NCI-H1436 treated with DMSO at 0.1 percent for 48 hours (cell line): ENCODE measurements around the gene THSD8.
A peak's percentile ranks its signal among the peaks of the same experiment; 100 is the strongest.
"Not testable (repeated sequence)": the region's sequence is repeated elsewhere in the genome, so short reads cannot be mapped to it uniquely, and the experiment has no call there.

Experiments used
- DNase-seq: peaks from one replicate; lab custom pipeline; 2025; lab: John Stamatoyannopoulos, UW

THSD8 gene

DNA sequence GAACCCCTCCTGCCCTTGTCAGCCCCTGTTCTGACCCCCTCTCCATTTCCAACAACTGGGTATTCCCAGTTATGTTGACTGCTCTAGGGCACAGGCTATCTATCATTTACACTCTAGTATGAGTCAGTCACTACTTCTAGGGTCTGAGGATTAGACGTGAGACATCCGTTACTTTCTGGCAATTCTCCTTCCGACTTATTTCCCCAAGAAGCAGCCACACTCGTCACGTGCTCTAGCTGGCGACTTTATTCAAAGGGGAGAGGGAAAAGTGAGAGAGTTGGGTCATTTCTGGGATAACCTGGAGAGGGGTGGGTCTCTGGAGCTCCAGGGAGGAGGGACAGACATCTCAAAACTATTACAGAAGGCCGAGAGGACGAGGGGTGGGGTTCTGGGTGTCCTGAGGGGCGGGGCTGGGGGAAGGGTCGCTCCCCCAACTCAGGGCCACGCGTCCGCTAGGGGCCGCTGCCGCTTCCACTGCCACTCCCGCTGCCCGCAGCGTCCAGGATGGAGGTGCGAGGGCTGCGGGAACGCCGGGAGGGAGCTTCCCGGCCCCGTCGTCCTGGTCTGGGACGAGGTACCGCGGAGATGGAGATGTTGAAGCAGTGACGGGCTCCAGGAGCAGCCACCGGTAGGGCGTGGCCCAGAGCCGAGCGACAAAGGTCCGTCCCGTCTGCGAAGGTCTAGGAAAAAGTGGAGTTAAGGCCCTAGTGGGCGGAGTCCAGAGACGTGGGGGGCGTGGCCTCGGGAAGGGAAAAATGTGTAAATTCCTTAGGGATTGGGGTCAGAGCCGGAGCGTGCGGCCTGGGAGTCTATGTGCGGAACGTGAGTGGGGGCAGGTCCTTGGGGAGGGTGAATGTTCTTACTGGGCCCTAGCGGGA, 23.6 kb downstream of the THSD8 start:
- DNase-seq, result no peak

DNA sequence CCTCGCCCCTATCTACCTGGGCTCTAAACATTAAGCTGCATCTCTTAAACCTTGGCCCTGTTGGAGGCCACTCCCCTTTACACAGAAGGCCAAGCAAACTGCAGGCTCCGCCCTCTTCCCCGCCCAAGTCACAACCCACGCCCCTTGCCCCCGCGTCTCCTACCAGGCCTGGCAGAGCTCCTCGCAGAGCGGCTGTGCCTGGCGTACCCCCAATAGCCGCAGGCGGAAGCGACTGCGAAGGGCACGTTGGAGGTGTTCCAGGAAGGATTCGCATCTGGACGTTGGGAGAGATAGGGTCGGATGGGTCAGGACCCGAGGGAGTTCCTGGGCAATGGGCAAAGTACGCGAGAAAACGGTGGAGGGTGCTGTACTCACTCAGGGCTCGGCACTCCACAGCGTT, 26.6 kb downstream of the THSD8 start:
- peak; percentile 55 for DNase-seq

DNA sequence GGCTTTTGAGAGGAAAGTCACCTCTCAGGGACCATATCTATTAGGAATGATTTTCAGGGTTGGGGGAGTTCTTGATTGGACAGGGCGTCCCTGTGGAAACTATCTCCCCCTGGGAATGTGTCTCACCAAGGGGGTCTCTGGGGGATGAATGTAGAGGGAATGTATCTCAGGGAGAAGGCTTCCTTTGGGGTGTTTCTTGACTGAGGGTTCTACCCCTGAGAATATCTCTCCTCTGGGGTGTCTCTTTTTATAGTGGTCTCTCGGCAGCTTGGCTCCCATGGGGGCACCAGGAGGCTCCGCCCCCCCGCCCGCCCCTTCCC, 31.5 kb downstream of the THSD8 start:
- DNase-seq, result peak; percentile 45

DNA sequence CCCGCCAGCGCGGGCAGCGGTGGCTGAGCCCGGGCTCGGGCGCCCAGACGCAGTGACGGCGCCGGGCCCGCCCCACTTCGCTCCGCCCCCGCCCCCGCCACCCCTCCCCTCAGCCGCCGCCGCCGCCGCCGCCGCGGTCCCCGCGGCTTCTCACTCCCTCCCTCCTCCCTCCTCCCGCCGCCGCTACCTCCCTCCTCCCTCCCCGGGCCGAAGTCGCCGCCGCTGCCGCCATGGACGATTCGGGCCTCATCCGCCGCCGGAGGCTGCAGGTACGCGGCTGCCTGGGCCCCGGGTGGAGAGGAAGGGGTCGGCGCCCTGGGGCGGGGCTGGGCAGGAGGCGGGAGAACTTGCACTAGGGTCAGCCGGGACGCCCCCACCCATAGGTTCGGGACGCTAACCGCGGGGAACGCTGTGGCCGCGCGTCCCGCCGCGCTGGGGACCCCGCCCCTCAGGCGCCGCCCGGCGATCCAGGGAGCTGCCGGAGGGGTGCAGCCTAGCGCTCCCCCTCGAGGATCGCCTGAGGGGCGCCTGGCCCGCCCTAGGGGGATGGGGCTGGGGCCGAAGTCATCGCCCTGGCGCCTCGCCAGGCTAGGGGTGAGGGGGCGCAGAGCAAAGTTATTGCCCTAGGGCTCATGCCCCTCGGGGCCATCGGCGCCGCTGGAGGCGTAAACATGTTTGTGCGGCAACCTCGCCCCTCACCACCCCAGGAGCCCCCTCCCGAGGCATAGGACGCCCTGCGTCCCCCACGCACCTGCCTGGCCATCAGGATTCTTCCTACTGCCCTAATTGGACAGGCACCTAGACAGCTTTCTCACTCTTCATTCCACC, 32.1 kb downstream of the THSD8 start:
- no peak for DNase-seq

DNA sequence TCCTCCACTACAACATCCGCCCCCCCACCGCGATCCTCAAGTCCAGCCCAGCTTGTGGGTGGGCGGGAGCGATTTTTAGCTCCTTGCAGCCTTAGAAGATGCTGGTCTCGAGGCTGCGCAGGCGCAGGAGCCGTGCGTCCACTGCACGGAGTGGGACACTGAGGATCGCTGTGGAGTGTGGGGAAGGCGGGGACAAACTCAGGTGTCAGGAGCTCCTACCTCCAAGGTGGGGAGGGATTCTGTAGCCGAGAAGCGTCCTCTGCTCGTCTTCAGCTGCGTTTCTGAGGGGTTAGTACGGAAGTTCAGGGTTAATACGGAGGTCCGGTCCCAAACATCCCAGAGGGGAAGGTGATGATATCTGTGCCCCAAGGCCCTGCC, 32.7 kb downstream of the THSD8 start, which contains the start of gene RTBDN:
Gene RTBDN (minus strand): TSS at position 14 of the 378 bp plus-strand sequence. CDS start 4,600 bp downstream, outside the sequence.
- DNase-seq, result no peak

DNA sequence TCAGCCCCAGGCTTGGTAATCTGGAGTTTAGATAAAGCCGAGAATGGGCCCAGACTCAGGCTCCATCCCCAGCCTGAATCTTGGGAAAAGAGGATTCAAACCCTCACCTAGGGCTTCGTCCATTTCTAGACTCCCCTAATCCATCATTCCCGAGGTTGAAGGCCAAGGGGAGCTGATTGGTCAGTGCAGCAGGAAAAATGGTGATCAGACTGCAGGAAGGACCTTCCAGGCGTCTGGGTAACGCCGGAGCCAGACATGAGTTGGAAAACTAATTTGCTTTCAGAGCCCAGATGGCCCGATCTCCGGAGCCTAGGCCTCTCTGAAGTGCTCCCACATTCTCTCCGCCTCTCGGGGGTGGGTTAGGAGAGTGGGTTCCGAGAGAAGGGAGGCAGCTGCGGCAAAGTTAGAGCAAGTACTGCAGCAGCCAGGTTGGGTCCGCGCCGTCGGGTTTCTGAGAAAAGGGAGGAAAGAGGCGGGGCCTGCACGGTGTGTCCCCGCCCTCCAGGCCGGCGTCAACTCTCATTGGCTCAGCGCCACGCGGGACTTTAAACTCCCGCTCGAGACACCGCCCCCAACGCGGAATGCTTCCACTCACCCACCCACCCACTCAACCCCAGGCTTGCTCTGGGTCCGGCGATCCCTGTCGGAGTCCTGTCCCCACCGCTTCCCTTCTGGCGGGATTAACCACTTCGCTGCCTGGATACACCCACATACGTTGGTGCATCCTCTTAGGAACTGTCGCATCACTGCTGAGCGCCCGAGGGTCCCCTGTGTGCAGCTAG, 33.3 kb downstream of the THSD8 start:
- no peak for DNase-seq

DNA sequence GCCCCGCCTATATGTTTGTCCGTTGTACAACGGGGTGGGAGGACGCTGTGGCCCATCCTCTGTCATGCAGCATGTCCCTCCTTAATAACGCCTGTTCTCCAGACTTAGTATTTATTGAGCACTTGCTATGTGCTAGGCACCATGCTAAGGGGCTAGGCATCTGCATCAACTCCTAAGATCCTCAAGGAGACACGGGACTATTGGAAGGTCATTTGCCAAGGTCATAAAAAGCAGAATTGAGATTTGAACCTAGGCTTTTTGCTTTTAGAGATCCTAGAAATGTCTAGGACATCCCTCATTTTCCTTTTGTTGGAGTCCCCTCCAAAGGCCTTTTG, 34.6 kb downstream of the THSD8 start:
- no peak for DNase-seq

DNA sequence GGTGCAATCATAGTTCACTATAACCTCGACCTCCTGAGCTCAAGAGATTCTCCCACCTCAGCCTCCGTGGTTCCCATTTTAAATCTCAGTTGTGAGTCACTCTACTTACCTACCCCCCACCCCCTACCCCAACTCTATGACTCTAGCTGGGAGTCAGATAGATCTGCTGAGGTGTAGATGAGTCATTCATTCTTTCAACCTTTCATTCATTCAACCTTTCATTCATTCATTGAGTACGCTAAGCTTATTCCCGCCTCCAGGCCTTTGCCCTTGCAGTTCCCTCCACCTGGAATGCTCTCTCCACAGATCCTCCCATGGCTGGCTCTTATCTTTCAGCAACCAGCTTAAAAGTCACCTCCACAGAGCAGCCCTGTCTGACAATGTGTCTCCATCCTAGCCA, 35.4 kb downstream of the THSD8 start:
- DNase-seq, result no peak

DNA sequence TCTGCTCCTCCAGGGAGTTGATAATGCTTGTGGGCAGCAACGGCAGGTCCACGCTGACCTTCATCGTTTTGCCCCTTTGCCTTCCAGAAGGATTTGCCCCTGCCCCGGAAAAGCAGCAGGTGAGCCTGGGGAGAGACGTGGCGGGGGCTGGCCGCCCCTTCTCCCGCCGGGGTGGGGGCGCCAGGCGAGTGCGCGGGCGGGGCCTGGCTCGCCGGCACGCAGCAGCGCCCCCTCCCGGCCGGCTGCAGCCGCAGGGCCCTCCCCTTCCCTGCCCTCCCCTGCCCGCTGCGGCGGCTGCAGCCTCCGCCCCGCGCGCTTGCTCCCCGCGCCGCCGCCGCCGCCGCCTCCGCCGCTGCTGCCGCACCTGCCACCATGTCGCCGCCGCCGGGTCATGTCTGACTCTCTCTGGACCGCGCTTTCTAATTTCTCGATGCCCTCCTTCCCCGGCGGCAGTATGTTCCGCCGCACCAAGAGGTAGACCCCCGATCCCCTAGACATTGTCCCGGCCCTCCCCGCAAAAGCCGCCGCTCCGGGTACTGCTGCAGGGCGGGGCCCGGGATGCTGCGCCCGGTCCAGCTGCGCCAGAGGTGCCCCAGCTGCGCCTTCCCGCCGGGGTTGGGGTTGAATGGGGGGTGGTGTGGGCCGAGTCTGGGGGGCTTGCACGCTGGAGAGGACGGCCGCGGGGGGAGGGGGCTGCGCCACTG, 36.5 kb downstream of the THSD8 start, which contains the start of gene MAST1:
Gene MAST1 (plus strand): TSS at position 334 of the 704 bp plus-strand sequence. CDS start 58 bp downstream, at position 392.
- DNase-seq, result no peak

DNA sequence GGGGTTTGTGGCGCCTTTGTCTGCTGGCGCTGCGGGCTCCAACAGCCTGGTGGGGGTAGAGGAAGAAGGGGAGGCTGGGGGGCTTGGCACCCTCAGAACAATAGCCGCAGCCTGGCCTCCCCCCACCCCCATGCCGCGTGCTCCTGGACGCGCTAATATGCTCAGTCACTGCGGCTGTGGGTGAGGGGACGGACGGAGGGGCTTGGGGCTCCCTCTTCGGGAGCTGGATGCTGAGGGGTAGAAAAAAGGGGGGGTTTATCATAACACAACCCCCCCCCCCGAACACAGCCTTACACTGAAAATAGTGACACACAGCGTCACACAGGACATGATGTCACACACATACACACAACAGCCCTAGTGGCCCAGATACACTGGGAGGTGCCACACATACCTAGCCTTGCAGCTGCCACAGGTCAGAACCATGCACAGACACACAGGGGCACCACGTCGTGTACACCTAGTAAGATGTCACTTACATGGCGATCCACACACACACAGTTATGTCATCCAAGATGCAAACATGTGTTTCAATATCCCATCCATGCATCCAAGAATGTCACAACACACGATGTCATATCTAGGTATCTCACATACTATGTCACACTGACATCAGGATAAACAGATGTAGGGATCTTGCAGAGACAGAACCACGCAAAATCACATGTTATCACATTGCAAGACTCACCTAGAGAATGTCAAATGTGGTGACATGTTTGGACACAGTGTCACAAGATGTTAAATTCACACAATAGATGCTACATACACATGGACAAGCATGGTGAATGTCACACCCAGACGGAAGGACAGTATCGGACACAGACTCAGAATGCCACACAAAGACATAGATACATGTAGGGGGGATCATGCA, 37.3 kb downstream of the THSD8 start:
- DNase-seq, result no peak

DNA sequence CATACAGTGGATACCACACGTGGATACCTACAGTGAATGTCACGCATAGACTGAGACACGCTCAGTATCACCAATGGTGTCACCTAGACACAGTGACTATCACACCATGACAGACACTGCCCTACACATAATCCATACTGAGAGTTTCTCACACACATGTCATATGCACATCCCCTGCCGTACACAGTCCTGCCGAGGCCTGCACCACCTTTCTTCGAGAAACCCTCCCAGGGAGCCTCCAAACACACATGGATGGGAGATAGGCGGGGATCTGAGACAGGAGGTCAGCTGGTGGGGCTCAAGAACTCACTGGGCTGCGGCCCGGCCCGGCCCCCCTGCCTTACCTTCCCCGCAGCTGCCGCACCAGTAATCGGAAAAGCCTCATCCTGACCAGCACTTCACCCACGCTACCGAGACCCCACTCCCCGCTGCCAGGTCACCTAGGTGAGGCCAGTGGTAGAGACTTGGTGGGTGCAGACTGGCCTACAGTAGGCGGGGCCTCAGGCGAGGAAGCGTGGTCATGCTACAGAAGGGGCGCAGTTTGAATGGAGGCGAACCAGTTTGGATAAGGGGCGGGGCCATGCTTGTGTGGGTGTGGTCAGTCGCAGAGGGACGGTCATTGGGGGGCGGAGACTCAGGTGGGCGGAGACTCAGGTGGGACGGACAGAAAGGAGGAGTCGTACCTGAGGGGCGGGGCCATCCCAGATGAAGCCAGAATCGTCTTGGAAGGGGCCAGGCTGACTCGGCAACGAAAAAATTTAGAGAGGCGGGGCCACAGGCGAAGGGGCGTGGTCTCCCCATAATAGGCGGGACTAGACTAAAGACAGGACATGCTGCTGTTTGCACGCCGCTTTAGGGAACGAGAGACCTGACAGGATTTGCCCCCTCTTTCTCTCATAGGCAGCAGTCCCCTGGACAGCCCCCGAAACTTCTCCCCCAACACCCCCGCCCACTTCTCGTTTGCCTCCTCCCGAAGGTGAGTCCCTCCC, 38.5 kb downstream of the THSD8 start:
- DNase-seq, result no peak

DNA sequence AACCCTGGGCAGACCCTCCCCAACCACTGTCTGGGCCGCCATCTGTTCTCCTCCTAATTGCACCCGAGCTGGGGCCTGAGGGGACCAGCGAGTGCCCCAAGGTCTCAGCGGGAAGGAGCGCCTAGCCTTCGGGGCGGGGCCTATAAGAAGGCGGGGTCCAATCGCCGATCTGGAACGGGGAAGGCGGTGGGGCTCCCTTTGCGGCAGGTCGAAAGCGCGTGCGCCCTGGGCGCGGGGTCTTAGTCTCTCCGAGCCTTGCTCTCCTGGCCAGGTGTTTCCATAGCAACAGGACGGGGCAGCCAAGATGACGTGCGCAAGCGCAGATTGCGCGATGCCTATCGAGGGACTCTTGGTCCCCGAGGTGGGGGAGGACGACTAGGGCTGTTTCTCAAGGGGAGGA, 39.2 kb downstream of the THSD8 start:
- DNase-seq, result no peak

DNA sequence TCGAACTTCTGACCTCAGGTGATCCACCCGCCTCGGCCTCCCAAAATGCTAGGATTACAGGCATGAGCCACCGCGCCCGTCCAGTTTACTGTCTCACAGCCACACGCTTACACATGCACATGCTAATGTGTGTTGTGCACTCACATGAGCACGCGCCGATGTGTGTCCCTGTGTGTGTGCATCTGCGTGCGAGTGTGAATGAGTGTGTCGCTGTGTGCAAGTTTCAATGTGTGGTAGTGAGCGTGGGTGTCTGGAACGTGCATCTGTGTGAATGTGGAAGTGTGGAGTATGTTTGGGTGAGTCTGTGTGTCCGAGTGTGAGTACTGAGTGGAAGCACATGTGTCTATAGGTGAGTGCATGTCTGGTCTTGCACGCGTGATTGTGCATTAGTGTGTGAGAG, 40.6 kb downstream of the THSD8 start:
- DNase-seq, result no peak

DNA sequence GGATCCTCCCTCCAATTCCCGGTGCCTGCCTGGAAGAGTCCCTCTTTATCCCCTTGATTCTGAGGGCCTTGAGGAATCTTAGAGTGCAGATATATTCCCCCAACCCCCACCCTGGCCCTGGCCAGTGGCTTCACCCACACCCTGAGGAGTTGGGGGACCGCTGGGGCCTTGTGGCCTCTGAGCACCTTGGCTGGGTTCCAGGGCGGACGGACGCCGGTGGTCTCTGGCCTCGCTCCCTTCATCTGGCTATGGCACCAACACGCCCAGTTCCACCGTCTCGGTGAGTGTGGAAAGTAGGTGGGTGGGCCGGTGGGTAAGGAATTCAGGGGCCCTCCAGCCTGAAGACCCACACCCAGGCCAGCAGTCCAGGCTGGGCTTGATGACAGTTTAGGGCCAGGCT, 41.5 kb downstream of the THSD8 start:
- DNase-seq, result no peak

DNA sequence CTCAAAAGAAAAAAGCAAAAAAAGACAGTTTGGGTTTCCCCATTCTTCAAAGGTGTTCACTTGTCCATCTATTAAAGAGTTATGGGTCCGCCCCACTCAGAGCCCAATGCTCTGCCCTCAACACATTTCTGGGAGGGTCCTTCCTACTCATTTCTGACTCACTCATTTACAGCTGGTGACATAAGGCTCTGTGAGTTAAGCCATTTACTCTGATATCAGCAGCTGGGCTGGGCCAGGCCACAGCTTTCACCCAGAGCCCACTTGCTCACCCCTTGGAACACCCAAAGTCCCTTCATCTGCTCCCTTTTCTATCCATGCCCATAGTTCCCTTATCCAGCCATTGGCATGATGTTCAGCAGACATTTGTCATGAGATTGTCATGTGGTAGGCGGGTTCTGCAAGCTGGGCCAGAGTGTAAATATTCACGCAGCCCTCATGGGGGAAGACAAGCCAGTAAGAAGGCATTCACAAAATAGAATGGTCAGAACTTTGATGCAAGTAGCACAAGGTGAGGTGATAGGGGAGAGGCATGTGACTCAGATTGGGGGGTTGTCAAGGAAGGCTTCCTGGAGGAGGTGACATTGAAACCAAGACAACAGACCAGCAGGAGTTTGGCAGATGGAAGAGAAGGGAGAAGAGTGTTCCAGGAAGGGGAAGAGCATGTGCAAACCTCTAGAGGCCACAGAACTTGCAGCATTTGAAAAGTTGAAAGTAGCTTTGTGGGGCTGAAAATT, 42.3 kb downstream of the THSD8 start:
- DNase-seq, result no peak

DNA sequence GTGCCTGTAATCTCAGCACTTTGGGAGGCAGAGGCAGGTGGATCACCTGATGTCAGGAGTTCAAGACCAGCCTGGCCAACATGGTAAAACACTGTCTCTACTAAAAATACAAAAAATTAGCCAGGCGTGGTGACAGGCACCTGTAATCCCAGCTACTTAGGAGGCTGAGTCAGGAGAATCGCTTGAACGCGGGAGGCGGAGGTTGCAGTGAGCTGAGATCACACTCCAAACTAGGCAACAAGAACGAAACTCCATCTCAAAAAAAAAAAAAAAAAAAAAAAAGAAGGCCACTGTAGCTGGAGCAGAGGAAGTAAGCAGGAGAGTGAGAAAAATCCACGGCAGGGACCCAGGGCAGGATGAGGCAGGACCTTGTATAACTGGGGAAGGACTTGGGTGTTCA, 44.7 kb downstream of the THSD8 start:
- not testable (repeated sequence) for DNase-seq

DNA sequence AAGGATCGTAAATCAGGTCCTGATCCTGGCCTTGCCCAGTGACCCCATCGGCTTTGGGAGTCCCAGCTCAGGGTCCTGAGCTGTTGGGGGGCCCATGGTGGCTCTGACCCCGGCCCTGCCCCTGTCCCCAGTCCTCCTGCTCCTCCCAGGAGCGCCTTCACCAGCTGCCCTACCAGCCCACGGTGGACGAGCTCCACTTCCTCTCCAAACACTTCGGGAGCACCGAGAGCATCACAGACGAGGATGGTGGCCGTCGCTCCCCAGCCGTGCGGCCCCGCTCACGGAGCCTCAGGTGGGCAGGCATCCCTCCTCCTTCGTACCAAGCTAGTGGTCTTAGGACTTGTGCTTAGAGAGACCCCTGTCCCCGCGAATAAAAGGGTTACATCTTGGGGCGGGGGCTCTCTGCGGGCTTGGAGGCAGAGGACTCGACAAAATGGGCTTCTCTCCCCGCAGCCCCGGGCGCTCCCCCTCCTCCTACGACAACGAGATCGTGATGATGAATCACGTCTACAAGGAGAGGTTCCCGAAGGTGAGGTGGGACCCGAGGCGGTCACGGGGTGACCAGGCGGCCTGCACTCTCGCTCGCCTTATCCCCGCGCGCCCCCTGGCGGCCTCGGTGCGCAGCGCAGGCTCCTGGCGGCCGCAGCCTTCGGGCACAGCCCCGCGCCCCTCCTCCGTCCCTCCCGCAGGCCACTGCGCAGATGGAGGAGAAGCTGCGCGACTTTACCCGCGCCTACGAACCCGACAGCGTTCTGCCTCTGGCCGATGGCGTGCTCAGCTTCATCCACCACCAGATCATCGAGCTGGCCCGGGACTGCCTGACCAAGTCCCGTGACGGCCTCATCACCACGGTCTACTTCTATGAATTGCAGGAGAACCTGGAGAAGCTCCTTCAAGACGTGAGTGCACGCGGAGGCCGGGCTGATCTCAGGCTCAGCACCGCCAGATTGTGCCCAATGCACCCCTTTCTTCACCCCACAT, 45.6 kb downstream of the THSD8 start:
- DNase-seq, result no peak
